Germinal center (tissue), 1 donor: ENCODE data around the gene RUFY4.
"Not testable (repeated sequence)": the region's sequence is repeated elsewhere in the genome, so short reads cannot be mapped to it uniquely, and the experiment has no call there.

ENCODE experiments used
- DNase-seq: peaks from one replicate; pipeline ENCODE4 v3.0.0; 2012; ENCODE audit warnings: mixed read lengths, low spot score

The RUFY4 gene

DNA sequence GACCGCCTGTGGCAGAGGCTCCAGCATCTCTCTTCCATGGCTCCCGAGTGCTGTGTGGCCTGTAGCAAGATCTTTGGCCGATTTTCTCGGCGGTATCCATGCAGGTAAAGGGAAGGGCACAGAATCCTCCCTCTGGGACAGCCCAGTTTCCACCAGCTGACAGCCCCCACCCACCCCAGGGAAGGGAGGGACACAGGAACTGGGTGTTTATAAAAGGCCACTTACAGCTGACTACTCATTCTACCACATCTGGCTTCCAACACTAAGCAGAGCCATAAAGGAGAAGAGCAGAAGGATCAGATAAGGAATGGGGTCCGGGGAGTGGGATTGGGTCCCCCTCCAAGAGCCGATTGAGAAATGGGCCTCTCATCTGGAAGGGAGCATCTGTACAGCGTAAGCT lies 20.2 kb downstream of the RUFY4 start:
- no peak for DNase-seq

DNA sequence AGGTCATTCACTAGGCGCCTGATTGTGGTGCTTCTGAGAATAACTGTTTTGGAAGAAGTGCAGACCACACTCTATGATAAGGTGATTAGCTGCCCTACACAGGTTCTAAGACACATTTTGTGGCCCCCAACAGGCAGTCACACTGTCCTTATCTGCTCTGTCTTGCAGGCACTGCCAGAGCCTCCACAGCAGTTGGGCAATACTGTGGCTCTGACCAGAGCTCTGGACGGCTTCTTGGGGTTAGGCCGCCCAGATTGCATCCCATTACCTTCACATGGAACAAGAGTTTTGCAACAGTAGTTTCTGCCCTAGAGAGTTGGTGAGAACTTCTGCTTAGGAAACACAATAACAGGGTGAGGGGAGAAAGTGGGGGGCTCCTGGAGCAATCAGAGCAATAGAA lies 22.7 kb downstream of the RUFY4 start:
- DNase-seq, result no peak

DNA sequence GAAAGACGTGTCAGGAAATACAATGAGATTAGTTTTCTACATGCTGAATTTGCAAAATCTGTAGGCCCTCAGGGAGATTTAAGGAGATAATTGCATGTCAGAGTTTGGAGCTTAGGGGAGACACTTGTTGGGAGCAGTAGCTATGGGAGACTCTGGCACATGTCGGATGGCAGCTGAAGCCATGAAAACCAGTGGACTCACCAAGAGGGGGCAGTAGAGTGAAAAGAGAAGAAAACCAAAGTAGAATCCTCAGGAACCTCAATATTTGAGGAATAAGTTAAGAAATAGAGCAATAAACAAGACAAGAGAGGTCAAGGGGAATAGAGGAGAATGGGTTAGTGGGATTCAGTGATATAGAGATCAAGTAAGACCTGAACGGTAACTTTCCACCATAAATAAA lies 24.8 kb downstream of the RUFY4 start:
- no peak for DNase-seq

DNA sequence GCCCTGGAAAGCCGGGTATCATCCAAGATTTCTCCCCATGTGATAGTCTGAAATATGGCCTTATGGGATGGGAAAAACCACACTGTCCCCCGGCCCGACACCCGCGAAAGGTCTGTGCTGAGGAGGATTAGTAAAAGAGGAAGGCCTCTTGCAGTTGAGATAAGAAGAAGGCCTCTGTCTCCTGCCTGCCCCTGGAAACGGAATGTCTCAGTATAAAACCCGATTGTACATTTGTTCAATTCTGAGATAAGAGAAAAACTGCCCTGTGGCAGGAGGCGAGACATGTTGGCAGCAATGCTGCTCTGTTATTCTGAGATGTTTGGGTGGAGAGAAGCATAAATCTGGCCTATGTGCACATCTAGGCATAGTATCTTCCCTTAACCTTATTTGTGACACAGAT lies 26.8 kb downstream of the RUFY4 start:
- DNase-seq, result no peak

DNA sequence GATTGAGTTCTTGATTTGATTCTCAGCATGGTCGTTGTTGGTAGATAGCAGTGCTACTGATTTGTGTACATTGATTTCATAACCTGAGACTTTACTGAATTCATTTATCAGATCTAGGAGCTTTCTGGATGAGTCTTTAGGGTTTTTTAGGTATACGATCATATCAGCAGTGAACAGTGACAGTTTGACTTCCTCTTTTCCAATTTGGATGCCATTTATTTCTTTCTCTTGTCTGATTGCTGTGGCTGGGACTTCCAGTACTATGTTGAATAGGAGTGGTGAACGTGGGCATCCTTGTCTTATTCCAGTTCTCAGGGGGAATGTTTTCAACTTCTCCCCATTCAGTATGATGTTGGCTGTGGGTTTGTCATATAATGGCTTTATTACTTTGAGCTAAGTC lies 28.9 kb downstream of the RUFY4 start:
- no peak for DNase-seq

DNA sequence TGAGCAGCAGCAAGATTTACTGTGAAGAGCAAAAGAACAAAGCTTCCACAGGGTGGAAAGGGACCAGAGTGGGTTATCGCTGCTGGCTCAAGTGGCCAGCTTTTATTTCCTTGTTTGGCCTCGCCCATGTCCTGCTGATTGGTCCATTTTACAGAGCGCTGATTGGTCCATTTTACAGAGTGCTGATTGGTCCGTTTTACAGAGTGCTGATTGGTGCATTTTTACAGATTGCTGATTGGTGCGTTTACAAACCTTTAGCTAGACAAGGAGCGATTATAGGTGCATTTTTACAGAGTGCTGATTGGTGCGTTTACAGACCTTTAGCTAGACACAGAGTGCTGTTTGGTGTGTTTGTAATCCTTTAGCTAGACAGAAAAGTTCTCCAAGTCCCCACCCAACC lies 39.8 kb downstream of the RUFY4 start:
- not testable (repeated sequence) for DNase-seq

DNA sequence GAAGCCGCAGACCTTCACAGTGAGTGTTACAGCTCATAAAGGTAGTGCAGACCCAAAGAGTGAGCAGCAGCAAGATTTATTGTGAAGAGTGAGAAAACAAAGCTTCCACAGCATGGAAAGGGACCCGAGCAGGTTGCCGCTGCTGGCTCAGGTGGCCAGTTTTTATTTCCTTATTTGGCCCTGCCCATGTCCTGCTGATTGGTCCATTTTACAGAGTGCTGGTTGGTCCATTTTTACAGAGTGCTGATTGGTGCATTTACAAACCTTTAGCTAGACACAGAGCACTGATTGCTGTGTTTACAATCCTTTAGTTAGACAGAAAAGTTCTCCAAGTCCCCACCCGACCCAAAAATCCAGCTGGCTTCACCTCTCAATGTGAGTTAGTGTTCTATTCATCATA lies 52.7 kb downstream of the RUFY4 start:
- DNase-seq, result not testable (repeated sequence)

DNA sequence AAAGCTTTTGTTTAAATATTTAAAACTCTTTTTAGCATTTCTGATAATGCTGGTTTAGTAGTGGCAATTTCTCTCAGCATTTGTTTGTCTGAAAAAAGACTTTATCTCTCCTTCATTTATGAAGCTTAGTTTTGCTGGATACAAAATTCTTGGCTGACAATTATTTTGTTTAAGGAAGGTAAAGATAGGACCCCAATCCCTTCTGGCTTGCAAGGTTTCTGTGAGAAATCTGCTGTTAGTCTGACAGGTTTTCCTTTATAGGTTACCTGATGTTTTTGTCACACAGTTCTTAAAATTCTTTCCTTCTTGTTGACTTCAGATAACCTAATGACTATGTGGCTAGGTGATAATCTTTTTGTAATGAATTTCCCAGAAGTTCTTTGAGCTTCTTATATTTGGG lies 53.2 kb downstream of the RUFY4 start:
- DNase-seq, result not testable (repeated sequence)

DNA sequence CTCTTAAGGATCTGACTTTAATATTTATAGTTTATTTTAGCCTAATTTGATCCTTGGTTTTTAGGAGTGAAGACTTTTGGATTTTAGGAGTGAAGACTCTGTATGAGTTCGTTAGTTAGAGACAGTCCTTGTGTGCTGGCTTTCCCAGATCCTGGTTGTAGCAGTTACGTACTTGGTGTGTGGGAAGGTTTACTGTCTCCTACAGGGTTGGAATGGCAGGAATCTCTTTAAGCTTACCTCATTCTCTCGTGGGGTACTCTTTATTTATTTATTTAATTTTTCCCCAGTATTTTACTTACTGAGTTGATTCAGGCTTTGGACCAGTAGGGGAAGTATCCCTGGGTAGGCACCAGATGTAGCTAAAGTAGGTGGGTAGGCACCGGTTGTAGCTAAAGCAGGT lies 54.9 kb downstream of the RUFY4 start:
- DNase-seq, result no peak

DNA sequence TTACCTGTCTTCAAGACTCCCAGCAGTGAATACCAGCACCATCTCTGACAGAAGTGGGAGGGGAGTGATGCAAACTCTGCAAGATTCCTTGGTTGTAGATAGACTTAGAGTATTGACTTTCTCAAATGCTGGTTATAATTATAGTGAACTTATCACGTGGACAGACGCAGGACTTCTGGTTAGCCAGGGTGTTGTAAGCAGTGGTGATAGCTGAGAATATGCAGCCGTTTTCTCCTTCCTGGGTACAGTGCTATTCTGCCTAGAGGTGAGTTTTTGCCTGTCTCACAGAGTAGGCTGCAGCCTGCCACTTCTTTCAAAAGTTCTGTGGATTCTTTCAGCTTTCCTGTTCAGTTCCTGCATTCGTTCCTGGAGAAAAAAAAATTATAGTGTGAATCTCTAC lies 56.0 kb downstream of the RUFY4 start:
- DNase-seq, result no peak

DNA sequence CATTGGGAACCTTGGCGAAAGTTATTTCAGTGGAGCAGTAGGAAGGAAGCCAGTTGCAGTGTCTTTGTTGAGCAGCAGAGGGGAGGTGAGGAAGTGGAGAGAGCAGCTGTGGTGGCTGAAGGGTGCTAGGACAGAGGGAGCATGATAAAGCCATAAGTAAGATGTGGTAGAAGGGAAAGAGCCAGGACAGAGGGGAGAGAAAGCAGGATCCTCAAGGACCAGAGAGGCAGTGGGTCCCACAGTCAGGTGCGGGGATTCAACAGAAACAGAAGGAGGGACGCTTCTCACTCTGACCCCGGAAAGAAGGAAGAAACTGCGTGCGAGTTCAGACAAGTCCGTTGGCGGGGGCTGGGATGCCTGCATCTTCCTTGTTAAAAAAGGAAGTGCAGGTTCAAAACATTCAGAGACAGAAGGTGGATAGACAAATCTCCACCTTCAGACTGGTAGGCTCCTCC lies 56.6 kb downstream of the RUFY4 start, which contains the start of gene CXCR2:
TSS of gene CXCR2 (plus strand) at position 403 of the 455 bp plus-strand sequence. CDS start 8,774 bp downstream, outside the sequence.
- no peak for DNase-seq

DNA sequence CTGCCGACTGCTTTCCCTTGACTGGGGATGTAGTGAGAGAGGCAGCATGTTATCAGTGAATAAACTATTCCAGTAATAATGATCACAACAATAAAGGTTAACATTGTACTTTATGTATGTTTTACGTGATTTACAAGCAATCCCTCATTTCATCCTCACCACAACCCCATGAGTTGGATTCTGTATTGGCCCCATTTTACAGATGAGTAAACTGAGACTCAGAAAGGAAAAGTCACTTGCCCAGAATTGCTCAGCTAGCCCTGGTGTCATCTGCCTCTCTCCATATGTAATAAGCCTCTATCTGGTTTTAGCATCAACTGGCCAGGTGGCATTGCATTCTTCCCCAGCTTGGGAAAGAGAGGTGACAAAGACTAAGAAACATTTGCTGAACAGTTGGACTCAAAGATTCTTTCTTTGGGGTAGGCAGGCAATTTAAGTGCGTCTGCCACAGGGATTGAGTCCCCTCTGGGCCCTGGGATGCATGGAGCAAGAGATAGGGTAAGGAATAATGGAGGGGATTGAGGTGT lies 58.9 kb downstream of the RUFY4 start:
- DNase-seq, result no peak

DNA sequence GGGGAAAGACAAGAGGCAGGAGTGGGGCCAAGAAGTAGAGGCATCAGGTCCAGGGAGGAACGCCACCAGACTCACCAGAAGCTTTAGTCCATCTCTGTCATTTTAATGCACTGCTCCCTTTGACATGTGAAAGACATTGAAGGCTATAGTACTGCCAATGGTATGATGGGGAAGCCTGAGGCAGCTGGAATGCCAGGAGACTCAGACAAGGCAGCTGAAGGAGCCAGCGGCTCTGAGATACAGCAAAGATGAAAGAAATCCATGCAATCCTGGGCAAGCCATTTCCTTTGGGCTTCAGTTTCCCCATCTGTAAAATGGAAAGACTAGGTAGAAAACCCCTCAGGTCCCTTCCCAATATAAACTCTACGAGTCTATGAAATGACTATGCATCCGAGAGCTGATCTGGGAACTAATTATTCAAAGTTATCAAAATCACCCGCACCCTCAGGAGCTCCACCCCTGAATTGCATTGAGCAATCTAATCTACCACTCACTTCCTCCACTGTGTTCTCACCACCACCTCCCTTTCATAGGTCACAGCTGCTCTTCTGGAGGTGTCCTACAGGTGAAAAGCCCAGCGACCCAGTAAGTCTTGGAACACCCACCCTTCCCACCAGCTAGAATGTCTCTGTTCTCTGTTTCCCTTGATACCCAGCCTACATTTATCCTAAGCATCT lies 59.9 kb downstream of the RUFY4 start:
- no peak for DNase-seq

DNA sequence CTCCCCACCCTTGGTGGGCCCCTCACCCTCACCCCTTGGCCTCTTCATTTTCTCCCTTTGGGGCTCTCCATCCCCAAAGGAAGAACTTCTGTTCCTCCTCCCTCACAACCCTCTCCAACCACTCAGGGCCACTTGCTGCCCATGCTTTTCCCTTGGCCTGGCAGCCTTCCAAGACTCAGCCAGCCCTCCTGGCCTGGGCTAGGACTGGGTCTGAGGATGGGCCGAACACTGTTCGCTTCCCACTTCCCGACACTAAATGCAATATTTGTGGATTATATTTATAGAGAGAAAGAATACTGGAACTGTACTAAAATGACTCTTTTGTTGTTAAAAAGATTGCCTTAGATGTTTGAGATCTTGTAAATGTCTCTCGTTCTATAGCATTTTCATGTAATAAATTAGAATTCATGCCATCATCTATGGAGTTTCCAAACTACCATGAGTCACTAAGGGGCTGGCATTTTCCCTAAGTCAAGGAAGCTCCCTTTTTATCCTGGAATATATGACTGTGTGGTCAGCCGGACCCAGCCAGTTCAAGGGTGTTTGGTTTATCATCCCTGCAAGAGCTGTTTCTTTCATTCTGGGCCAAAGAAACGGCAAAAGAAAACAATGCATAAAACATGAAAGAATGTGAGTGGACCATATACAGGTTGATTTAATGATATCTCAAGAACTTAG lies 60.5 kb downstream of the RUFY4 start:
- no peak for DNase-seq

DNA sequence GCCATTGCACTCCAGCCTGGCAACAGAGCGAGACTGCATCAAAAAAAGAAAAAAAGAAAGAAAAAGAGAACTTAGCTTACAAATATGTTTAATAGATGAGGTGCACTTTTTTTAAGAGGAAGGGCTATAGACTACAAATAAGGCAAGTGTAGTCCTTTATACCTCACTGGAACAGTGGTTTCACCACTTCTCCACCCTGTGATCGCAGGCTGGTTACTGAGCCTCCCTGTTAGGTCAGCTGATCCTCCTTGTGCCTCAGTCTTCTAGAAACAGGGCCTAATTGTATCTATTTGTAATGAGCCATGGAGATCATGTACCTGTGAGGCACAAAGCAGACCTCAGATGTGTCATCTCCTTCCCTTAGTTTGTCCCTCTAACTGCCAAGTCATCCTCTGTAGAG lies 61.3 kb downstream of the RUFY4 start:
- DNase-seq, result no peak

DNA sequence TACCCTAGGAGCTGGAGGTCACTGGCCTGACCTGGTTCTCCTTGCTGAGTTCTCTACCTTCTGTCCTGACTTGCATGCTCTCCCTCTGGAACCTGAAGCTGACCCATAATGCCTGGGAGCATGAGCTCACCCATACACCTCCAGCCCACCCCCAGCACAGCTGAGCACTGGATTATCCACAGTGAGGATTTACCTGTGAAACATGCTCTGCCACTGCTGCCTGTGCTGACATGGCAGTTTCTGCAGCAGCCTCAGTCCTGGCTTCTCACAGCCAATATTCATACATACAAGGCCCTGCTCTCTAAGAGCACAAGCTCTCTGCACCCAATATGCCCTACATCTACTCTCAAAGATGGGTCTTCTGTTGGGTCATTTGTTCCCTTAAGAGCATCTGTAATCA lies 61.8 kb downstream of the RUFY4 start:
- no peak for DNase-seq

DNA sequence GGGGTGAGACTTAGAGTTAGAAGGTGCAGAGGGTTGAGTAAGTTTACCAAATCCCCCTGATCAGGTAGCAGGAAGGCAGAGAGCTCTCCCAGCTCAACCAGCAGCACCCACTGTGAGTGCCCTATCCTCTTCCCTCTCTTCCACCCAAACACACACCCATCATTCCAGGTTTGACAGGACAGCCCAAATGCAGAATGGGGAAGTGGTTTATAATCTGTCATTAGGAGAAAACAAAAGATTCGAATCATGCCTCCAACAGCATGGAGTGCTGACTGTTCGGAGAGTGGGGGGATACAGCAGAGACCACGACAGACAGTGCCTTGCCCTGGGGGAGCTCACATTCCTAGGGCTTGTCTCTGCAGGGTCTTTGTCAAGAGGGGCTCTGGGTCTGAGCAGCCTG lies 68.5 kb downstream of the RUFY4 start:
- no peak for DNase-seq

DNA sequence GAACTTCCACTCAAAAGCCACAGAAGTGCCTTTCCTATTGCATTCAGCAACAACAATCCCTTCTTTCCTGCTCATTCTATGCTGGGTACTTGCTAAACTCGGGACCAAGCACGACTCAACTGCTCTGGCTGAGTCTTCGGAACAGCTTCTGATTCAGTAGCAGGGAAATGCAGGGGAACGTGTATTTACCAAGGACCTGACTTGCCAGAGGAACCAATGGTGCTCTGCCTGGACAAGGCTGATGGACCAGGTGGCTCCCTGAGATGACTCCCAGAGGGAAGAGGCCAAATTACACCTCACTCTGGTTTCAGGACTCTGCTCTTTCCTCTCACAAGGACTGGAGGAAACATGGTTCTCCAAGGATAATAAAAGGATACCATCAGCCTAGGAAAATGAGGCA lies 69.0 kb downstream of the RUFY4 start:
- no peak for DNase-seq
